Upper lobe of left lung (tissue), 4 donors: ENCODE measurements around the gene MYO1F.

Experiments used
- EP300 ChIP-seq, 4 donors: sonication (generic); formaldehyde crosslinking; IDR thresholded peaks; one replicate each; pipeline ENCODE4 v1.5.1; 2017; ENCODE audit warnings: antibody characterized with exemption in 4 of 4, control low read depth in 2 of 4
- POLR2A ChIP-seq, 4 donors: fragments of 450-650 bp; IDR thresholded peaks; one replicate each; pipeline ENCODE4 v1.5.1; 2016 to 2017; ENCODE audit warnings: antibody characterized with exemption in 4 of 4, mild to moderate bottlenecking in 2 of 4
- TF ChIP-seq, protein P1 (sequence below), 6 experiments: fragments of 450-650 bp in 4 of 6; fragments of 200-600 bp in 2 of 6; sonication (generic) in 2 of 6; IDR thresholded peaks; one replicate each; pipeline ENCODE4 v1.5.1; 2016 to 2019; ENCODE audit warnings: antibody characterized with exemption in 6 of 6

GRCh38 chr19:8494158-8494557 is 83.1 kb downstream of the MYO1F start:
- TF ChIP-seq, protein P1, sequence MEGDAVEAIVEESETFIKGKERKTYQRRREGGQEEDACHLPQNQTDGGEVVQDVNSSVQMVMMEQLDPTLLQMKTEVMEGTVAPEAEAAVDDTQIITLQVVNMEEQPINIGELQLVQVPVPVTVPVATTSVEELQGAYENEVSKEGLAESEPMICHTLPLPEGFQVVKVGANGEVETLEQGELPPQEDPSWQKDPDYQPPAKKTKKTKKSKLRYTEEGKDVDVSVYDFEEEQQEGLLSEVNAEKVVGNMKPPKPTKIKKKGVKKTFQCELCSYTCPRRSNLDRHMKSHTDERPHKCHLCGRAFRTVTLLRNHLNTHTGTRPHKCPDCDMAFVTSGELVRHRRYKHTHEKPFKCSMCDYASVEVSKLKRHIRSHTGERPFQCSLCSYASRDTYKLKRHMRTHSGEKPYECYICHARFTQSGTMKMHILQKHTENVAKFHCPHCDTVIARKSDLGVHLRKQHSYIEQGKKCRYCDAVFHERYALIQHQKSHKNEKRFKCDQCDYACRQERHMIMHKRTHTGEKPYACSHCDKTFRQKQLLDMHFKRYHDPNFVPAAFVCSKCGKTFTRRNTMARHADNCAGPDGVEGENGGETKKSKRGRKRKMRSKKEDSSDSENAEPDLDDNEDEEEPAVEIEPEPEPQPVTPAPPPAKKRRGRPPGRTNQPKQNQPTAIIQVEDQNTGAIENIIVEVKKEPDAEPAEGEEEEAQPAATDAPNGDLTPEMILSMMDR (IDR thresholded peaks at IDR 0.05) = no peak
- TF ChIP-seq POLR2A (IDR thresholded peaks at IDR 0.05) (no peak), EP300 (IDR thresholded peaks at IDR 0.05) (no peak)
